RWPE2 (cell line): Measurements from ENCODE around the gene FGF2.
"Not testable (repeated sequence)": the region's sequence is repeated elsewhere in the genome, so short reads cannot be mapped to it uniquely, and the experiment has no call there.

Experiments used
- ATAC-seq: fragments of 200-7000 bp; cut with Tn5 transposase; 3 replicates; pipeline ENCODE4 v1.9.1; 2021; ENCODE audit warnings: low read depth
- DNase-seq: peaks from one replicate; pipeline ENCODE4 v3.0.0-alpha.2; 2020; ENCODE audit warnings: low spot score
- H3K27ac ChIP-seq: fragments of 450-650 bp; 2 replicates; pipeline ENCODE4 v1.5.1; 2017; ENCODE audit warnings: mild to moderate bottlenecking; ENCODE audit not compliant: poor library complexity, severe bottlenecking
- H3K27me3 ChIP-seq: fragments of 250-450 bp; sonication (Bioruptor Pico); 2 replicates; pipeline ENCODE4 v1.5.1; 2021; ENCODE audit warnings: mild to moderate bottlenecking, moderate library complexity; ENCODE audit not compliant: insufficient read depth, poor library complexity, severe bottlenecking
- H3K36me3 ChIP-seq: fragments of 250-450 bp; sonication (Bioruptor Pico); 2 replicates; pipeline ENCODE4 v1.5.1; 2020; ENCODE audit warnings: low read depth, mild to moderate bottlenecking, moderate library complexity
- H3K4me1 ChIP-seq: fragments of 250-450 bp; sonication (Bioruptor Pico); 2 replicates; pipeline ENCODE4 v1.5.1; 2021; ENCODE audit warnings: mild to moderate bottlenecking, moderate library complexity; ENCODE audit not compliant: insufficient read depth, poor library complexity, severe bottlenecking
- H3K4me3 ChIP-seq: fragments of 250-450 bp; sonication (Bioruptor Pico); 2 replicates; pipeline ENCODE4 v1.5.1; 2021; ENCODE audit warnings: mild to moderate bottlenecking, moderate library complexity; ENCODE audit not compliant: severe bottlenecking
- H3K9me3 ChIP-seq: fragments of 250-450 bp; sonication (Bioruptor Pico); 2 replicates; pipeline ENCODE4 v1.5.1; 2021; ENCODE audit warnings: mild to moderate bottlenecking, moderate library complexity; ENCODE audit not compliant: severe bottlenecking
- TF ChIP-seq, protein P1 (sequence below): fragments of 450-650 bp; IDR thresholded peaks from one replicate; pipeline ENCODE4 v1.5.1; 2017; ENCODE audit warnings: mild to moderate bottlenecking, moderate library complexity; ENCODE audit not compliant: poor library complexity, severe bottlenecking

Gene FGF2

DNA sequence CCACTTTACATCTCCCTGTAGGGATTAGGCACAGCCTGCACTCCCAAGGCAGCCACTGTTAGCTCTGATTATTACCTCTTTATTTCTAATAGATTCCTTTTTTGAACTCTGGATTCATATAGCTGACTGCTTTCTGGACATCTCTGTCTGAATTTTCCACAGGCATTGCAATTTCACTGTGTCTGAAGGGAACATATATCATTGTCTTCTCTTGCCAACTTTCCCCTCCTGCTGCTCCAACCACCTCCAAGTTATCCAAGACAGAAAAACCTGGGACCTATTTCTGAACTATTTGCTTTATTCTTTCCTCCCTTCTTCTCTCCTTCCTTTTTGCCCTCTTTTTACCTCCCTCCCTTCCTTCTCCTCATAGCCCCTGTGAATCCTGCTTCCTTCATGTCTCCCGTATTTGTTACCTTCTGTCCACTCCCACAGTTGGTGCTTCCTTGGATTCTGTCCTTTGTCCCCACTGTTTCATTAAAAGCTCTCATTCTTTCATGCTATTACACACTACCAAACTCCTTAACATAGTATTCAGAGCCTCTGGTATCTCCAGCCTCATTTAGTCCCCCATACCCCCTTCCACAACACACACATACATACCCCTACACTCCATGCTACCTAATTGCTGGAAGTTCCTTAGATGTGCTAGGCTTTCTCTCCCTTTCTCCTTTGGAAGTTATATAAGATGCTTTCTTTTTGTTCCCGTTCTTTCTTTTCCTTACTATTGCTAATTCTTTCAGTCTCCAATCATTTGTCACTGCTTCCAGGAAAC lies 34.7 kb downstream of the FGF2 start:
- H3K4me3 ChIP-seq = no peak overlapping the region
- H3K9me3 ChIP-seq = no peaks in the 10 kb centered on the region
- no peak overlapping the region for H3K27ac ChIP-seq
- peaks cover 8% of the 10 kb centered on the region for H3K4me1 ChIP-seq
- H3K27me3 ChIP-seq = no peaks in the 10 kb centered on the region
- TF ChIP-seq, protein P1, sequence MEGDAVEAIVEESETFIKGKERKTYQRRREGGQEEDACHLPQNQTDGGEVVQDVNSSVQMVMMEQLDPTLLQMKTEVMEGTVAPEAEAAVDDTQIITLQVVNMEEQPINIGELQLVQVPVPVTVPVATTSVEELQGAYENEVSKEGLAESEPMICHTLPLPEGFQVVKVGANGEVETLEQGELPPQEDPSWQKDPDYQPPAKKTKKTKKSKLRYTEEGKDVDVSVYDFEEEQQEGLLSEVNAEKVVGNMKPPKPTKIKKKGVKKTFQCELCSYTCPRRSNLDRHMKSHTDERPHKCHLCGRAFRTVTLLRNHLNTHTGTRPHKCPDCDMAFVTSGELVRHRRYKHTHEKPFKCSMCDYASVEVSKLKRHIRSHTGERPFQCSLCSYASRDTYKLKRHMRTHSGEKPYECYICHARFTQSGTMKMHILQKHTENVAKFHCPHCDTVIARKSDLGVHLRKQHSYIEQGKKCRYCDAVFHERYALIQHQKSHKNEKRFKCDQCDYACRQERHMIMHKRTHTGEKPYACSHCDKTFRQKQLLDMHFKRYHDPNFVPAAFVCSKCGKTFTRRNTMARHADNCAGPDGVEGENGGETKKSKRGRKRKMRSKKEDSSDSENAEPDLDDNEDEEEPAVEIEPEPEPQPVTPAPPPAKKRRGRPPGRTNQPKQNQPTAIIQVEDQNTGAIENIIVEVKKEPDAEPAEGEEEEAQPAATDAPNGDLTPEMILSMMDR = no peak
- no peak for ATAC-seq
- DNase-seq = no peak
- no peaks in the 10 kb centered on the region for H3K36me3 ChIP-seq

DNA sequence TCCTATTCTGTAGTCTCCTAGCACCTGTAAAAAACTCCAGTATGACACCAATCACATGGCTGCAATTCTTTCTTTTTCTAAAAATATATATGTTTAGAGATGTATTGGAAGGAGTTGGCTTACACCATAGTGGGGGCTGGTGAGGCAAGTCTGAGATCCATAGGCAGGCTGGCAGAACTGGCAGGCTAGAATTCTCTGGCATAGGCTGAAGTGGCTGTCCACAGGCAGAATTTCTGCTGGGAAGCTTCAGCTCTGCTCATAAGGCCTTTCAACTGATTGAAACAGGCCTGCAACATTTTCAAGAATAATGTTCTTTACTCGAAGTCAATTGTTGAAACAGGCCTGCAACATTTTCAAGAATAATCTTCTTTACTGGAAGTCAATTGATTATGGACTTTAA lies 37.0 kb downstream of the FGF2 start:
- Histone ChIP-seq H3K27ac (no peak overlapping the region), H3K36me3 (no peaks in the 10 kb centered on the region), H3K4me3 (no peak overlapping the region), H3K4me1 (peaks cover 3% of the 10 kb centered on the region), H3K9me3 (no peaks in the 10 kb centered on the region), H3K27me3 (no peaks in the 10 kb centered on the region)
- ATAC-seq (no peak), DNase-seq (no peak)
- TF ChIP-seq, protein P1 = no peak

DNA sequence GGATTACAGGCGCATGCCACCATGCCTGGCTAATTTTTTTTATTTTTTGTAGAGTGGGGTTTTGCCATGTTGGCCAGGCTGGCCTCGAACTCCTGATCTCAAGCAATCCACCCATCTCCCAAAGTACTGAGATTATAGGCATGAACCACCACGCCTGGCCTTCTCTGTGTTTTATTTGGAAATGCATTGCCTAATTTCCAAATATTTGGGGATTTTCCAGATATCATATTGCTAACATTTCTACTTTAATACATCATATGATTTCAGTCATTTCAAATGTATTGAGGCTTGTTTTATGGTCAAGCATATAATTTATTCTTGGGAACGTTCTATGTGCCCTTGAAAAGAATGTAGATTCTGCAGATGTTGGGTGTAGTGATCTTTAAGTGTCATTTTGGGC lies 38.8 kb downstream of the FGF2 start:
- ATAC-seq (no peak), DNase-seq (no peak)
- no peak overlapping the region for H3K27ac ChIP-seq
- no peak overlapping the region for H3K4me3 ChIP-seq
- TF ChIP-seq, protein P1 = no peak
- no peaks in the 10 kb centered on the region for H3K27me3 ChIP-seq
- peaks cover 3% of the 10 kb centered on the region for H3K4me1 ChIP-seq
- no peaks in the 10 kb centered on the region for H3K36me3 ChIP-seq
- H3K9me3 ChIP-seq = no peaks in the 10 kb centered on the region

DNA sequence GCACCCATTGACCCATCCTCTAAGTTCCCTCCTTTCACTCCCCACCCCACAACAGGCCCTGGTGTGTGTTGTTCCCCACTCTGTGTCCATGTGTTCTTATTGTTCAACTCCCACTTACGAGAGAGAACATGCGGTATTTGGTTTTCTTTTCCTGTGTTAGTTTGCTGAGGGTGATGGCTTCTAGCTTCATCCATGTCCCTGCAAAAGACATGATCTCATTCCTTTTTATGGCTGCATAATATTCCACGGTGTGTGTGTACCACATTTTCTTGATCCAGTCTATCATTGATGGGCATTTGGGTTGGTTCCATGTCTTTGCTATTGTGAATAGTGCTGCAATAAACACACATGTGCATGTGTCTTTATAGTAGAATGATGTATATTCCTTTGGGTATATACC lies 41.6 kb downstream of the FGF2 start:
- not testable (repeated sequence) for H3K9me3 ChIP-seq, H3K27me3 ChIP-seq, H3K4me3 ChIP-seq, ATAC-seq, H3K4me1 ChIP-seq, H3K27ac ChIP-seq, H3K36me3 ChIP-seq, DNase-seq

DNA sequence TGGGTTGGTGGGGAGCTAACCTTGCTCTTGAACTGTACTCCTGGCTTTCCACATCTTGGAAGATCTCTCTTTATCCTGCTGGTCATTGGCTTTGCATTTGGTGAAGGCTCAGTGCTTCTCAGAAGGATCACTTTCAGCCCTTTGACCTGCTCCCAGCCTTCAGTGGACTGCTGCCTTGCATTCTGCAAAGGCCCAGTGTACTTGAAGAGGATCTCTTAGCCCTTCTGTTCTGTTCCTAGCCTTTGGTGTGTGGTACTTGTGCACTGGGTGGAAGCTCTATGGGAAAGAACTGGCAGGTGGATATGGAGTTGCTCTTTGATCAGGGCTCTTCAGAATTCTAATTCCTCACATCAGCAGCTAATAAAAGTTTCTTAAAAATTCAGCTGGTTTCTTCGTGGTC lies 46.5 kb downstream of the FGF2 start:
- DNase-seq = no peak
- Histone ChIP-seq H3K27me3 (no peaks in the 10 kb centered on the region), H3K36me3 (peaks cover 23% of the 10 kb centered on the region), H3K4me1 (peaks cover 22% of the 10 kb centered on the region), H3K4me3 (no peak overlapping the region), H3K9me3 (no peaks in the 10 kb centered on the region), H3K27ac (peak overlapping the region; percentile 75)
- peak; percentile 26; the same call in 1 of the 3 replicates for ATAC-seq
- TF ChIP-seq, protein P1 = no peak
